Body of pancreas (tissue), 4 donors: ENCODE measurements around the gene ZNF473.

Source experiments
- POLR2A ChIP-seq, 3 donors: fragments of 450-650 bp; IDR thresholded peaks; one replicate each; pipeline ENCODE4 v1.6.1; 2016; ENCODE audit warnings: antibody characterized with exemption in 3 of 3, mild to moderate bottlenecking in 2 of 3
- TF ChIP-seq, protein P1 (sequence below), 7 experiments: fragments of 450-650 bp in 4 of 7; fragments of 200-600 bp in 3 of 7; sonication (generic) in 3 of 7; IDR thresholded peaks; one replicate each; pipeline ENCODE4 v1.5.1; 2016 to 2019; ENCODE audit warnings: antibody characterized with exemption in 7 of 7

DNA sequence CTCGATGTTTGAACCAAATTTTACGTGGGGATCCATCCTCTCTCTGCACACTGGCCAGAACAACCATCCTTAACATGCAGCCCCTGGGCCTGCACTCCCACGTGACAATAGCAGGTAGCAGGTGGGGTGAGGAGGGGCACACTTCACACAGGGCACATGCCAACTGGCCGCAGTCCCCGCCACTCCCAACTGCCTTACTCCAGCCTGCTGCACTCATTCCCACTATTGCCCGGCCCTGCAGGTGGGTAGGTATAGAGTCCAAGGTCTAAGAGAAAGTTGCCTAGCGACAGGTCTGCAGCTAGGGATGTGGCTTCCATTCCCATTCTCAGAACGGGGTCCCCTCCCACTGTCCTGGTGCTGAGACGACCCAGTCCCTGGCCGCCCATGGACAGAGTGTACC, 18.6 kb upstream of the ZNF473 start:
- TF ChIP-seq POLR2A (IDR thresholded peaks at IDR 0.05), result no peak
- TF ChIP-seq, protein P1, sequence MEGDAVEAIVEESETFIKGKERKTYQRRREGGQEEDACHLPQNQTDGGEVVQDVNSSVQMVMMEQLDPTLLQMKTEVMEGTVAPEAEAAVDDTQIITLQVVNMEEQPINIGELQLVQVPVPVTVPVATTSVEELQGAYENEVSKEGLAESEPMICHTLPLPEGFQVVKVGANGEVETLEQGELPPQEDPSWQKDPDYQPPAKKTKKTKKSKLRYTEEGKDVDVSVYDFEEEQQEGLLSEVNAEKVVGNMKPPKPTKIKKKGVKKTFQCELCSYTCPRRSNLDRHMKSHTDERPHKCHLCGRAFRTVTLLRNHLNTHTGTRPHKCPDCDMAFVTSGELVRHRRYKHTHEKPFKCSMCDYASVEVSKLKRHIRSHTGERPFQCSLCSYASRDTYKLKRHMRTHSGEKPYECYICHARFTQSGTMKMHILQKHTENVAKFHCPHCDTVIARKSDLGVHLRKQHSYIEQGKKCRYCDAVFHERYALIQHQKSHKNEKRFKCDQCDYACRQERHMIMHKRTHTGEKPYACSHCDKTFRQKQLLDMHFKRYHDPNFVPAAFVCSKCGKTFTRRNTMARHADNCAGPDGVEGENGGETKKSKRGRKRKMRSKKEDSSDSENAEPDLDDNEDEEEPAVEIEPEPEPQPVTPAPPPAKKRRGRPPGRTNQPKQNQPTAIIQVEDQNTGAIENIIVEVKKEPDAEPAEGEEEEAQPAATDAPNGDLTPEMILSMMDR (IDR thresholded peaks at IDR 0.05), result no peak
